PC-3 (cell line): ENCODE data around the gene STARD9. TPM values are rescaled to one million over a fixed set of nuclear protein-coding genes. Genes with fewer than 3 reads are reported as not detected.

Source experiments
- ATAC-seq: fragments of 200-7000 bp; cut with Tn5 transposase; 2 replicates; pipeline ENCODE4 v1.9.1; 2020; ENCODE audit warnings: mild to moderate bottlenecking, moderate library complexity
- BruUV-seq: library from RNA; stranded (reverse); fragments of 400-500 nt; replicated peaks from 2 replicates; lab custom pipeline; 2021; lab: Mats Ljungman, UMichigan
- CTCF ChIA-PET: fragments of 300-600 bp; sonication (Branson Sonifier 250); formaldehyde crosslinking; loops from one replicate; lab custom pipeline; 2022; ENCODE audit warnings: antibody characterized with exemption; lab: Charles Lee
- POLR2A ChIA-PET: fragments of 300-600 bp; sonication (Branson Sonifier 250); formaldehyde crosslinking; loops from one replicate; lab custom pipeline; 2022; ENCODE audit warnings: antibody characterized with exemption; ENCODE audit not compliant: unreplicated experiment; lab: Charles Lee
- DNase-seq: peaks from one replicate; pipeline ENCODE4 v3.0.0-alpha.2; 2015
- H2AFZ ChIP-seq: fragments of 300-600 bp; sonication (generic); 2 replicates; pipeline ENCODE4 v1.6.0; 2016; ENCODE audit warnings: antibody characterized with exemption, low read length
- H3F3A ChIP-seq: fragments of 300-600 bp; sonication (generic); one replicate; pipeline ENCODE4 v1.6.0; 2017; ENCODE audit warnings: antibody characterized with exemption, low read length, control low read depth, mild to moderate bottlenecking; ENCODE audit not compliant: unreplicated experiment
- H3K27ac ChIP-seq: fragments of 300-600 bp; sonication (generic); 2 replicates; pipeline ENCODE4 v1.5.1; 2016; ENCODE audit warnings: mild to moderate bottlenecking, low read length
- H3K27me3 ChIP-seq: fragments of 300-600 bp; sonication (generic); 2 replicates; pipeline ENCODE4 v1.6.1; 2016; ENCODE audit warnings: low read length, mixed read lengths
- H3K36me3 ChIP-seq: fragments of 300-600 bp; sonication (generic); 2 replicates; pipeline ENCODE4 v1.6.1; 2016; ENCODE audit warnings: low read depth, mixed run types, low read length, mixed read lengths
- H3K4me1 ChIP-seq: fragments of 300-600 bp; sonication (generic); 2 replicates; pipeline ENCODE4 v1.5.1; 2016; ENCODE audit warnings: low read length; ENCODE audit not compliant: insufficient read depth
- H3K4me2 ChIP-seq: fragments of 300-600 bp; sonication (generic); 2 replicates; pipeline ENCODE4 v1.6.0; 2016; ENCODE audit warnings: low read length
- H3K4me3 ChIP-seq: fragments of 300-600 bp; sonication (generic); 2 replicates; pipeline ENCODE4 v1.5.1; 2016; ENCODE audit warnings: mild to moderate bottlenecking, low read length, mixed read lengths
- H3K79me2 ChIP-seq: fragments of 300-600 bp; sonication (generic); 2 replicates; pipeline ENCODE4 v1.6.1; 2017; ENCODE audit warnings: low read length, mixed read lengths
- H3K9ac ChIP-seq: fragments of 300-600 bp; sonication (generic); 2 replicates; pipeline ENCODE4 v1.6.0; 2016; ENCODE audit warnings: mild to moderate bottlenecking, low read length
- H3K9me2 ChIP-seq: fragments of 300-600 bp; sonication (generic); replicated peaks from 2 replicates; pipeline ENCODE4 v1.6.1; 2016; ENCODE audit warnings: mixed run types, low read length, mixed read lengths
- H3K9me3 ChIP-seq: fragments of 300-600 bp; sonication (generic); 2 replicates; pipeline ENCODE4 v1.6.1; 2016; ENCODE audit warnings: low read length, mixed read lengths
- H4K20me1 ChIP-seq: fragments of 300-600 bp; sonication (generic); 2 replicates; pipeline ENCODE4 v1.6.1; 2016; ENCODE audit warnings: low read length, mixed read lengths
- EZH2 ChIP-seq: fragments of 300-600 bp; sonication (generic); IDR thresholded peaks from one replicate; pipeline ENCODE4 v1.6.1; 2017; ENCODE audit warnings: antibody characterized with exemption, mild to moderate bottlenecking, low read length; ENCODE audit not compliant: unreplicated experiment
- EZH2phosphoT487 ChIP-seq: fragments of 300-600 bp; sonication (generic); IDR thresholded peaks from 2 replicates; pipeline ENCODE4 v1.6.1; 2018; ENCODE audit warnings: mild to moderate bottlenecking, antibody characterized with exemption, low read length, borderline replicate concordance
- intact Hi-C: fragments of 100-400 bp; cut with micrococcal nuclease; formaldehyde crosslinking; loops from 2 replicates; pipeline ENCODE4 v1.9.0; 2023
- total RNA-seq: library from RNA; depleted of rRNA; stranded (reverse); fragments of >200 nt; gene quantifications from 2 replicates; pipeline ENCODE4 v1.2.3, GENCODE V29; 2014
- TF ChIP-seq, protein P1 (sequence below): fragments of 300-600 bp; sonication (generic); conservative IDR thresholded peaks from 2 replicates; pipeline ENCODE4 v1.5.1; 2017; ENCODE audit warnings: antibody characterized with exemption, low read depth, mild to moderate bottlenecking, low read length

Gene STARD9
- total RNA-seq, 1 experiment from 2014 or later: 5.0 TPM

DNA sequence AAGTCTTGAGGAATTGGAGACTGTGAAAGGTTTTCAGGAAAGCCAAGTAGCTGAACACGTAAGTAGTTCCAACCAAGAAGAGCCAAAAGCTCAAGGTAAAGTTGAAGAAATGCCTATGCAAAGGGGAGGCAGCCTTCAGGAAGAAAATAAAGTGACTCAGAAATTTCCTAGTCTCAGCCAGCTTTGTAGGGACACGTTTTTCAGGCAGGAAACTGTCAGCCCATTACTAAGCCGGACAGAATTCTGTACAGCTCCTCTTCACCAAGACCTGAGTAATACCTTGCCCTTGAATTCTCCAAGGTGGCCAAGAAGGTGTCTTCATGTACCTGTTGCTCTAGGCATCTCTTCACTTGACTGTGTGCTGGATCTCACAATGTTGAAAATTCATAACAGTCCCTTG, 112.9 kb downstream of the STARD9 start:
- Histone ChIP-seq H3F3A (no peaks in the 10 kb centered on the region), H3K36me3 (no peaks in the 10 kb centered on the region), H3K9ac (no peak overlapping the region), H2AFZ (no peak overlapping the region), H3K4me2 (no peak overlapping the region), H3K27me3 (no peaks in the 10 kb centered on the region), H3K4me1 (no peaks in the 10 kb centered on the region), H3K9me2 (no peaks in the 10 kb centered on the region), H3K4me3 (no peak overlapping the region), H3K79me2 (no peaks in the 10 kb centered on the region), H3K9me3 (no peaks in the 10 kb centered on the region), H3K27ac (no peak overlapping the region), H4K20me1 (no peaks in the 10 kb centered on the region)
- DNase-seq (no peak), ATAC-seq (peak; percentile 20; the same call in 1 of the 2 replicates)
- intact Hi-C loops: no loop called here
- ChIA-PET POLR2A (no interaction called here), CTCF (no interaction called here)
- BruUV-seq: no TSS peak
- no peak for TF ChIP-seq EZH2
- TF ChIP-seq, protein P1, sequence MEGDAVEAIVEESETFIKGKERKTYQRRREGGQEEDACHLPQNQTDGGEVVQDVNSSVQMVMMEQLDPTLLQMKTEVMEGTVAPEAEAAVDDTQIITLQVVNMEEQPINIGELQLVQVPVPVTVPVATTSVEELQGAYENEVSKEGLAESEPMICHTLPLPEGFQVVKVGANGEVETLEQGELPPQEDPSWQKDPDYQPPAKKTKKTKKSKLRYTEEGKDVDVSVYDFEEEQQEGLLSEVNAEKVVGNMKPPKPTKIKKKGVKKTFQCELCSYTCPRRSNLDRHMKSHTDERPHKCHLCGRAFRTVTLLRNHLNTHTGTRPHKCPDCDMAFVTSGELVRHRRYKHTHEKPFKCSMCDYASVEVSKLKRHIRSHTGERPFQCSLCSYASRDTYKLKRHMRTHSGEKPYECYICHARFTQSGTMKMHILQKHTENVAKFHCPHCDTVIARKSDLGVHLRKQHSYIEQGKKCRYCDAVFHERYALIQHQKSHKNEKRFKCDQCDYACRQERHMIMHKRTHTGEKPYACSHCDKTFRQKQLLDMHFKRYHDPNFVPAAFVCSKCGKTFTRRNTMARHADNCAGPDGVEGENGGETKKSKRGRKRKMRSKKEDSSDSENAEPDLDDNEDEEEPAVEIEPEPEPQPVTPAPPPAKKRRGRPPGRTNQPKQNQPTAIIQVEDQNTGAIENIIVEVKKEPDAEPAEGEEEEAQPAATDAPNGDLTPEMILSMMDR: no peak
- no peak for TF ChIP-seq EZH2phosphoT487

DNA sequence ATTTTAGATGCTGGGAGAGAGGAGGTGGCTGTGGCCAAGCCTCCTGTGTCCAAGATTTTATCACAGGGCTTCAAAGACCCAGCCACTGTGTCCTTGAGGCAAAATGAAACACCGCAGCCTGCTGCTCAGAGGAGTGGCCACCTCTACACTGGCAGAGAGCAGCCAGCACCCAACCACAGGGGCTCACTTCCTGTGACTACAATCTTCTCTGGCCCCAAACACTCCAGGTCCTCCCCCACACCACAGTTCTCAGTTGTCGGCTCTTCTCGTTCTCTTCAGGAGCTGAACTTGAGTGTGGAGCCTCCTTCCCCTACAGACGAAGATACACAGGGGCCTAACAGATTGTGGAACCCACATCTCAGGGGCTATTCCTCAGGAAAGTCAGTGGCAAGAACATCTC, 115.9 kb downstream of the STARD9 start:
- no peak overlapping the region for H3K27ac ChIP-seq
- intact Hi-C loops: no loop called here
- POLR2A ChIA-PET: no interaction called here
- CTCF ChIA-PET: no interaction called here
- no peaks in the 10 kb centered on the region for H3K9me2 ChIP-seq
- ATAC-seq (no peak), DNase-seq (no peak)
- H4K20me1 ChIP-seq: no peaks in the 10 kb centered on the region
- no peak overlapping the region for H3K4me2 ChIP-seq
- BruUV-seq: no TSS peak
- no peaks in the 10 kb centered on the region for H3K36me3 ChIP-seq
- H2AFZ ChIP-seq: no peak overlapping the region
- H3K79me2 ChIP-seq: no peaks in the 10 kb centered on the region
- no peaks in the 10 kb centered on the region for H3K4me1 ChIP-seq
- H3K9ac ChIP-seq: no peak overlapping the region
- H3K9me3 ChIP-seq: no peaks in the 10 kb centered on the region
- no peak for TF ChIP-seq EZH2
- no peak overlapping the region for H3K4me3 ChIP-seq
- no peaks in the 10 kb centered on the region for H3F3A ChIP-seq
- no peaks in the 10 kb centered on the region for H3K27me3 ChIP-seq

DNA sequence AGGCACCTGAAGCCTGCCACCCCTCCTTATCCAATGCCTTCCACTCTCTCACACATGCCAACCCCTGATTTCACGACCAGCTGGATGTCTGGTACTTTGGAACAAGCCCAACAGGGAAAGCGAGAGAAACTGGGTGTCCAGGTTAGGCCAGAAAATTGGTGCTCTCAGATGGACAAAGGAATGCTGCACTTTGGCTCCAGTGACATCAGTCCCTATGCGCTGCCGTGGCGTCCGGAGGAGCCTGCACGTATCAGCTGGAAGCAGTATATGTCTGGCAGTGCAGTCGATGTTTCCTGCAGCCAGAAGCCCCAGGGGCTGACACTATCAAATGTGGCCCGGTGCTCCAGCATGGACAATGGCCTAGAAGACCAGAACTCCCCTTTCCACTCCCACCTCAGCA, 116.4 kb downstream of the STARD9 start:
- intact Hi-C loops: no loop called here
- no peak overlapping the region for H2AFZ ChIP-seq
- no peaks in the 10 kb centered on the region for H3K9me2 ChIP-seq
- BruUV-seq: no TSS peak
- H3K27me3 ChIP-seq: no peaks in the 10 kb centered on the region
- no peaks in the 10 kb centered on the region for H3K79me2 ChIP-seq
- H3K4me3 ChIP-seq: no peak overlapping the region
- no peak for DNase-seq
- H3K9ac ChIP-seq: no peak overlapping the region
- TF ChIP-seq EZH2 (no peak), EZH2phosphoT487 (no peak)
- TF ChIP-seq, protein P1: no peak
- POLR2A ChIA-PET: no interaction called here
- ATAC-seq: no peak
- no peak overlapping the region for H3K4me2 ChIP-seq
- no peaks in the 10 kb centered on the region for H3K4me1 ChIP-seq
- CTCF ChIA-PET: no interaction called here
- no peak overlapping the region for H3K27ac ChIP-seq
- no peaks in the 10 kb centered on the region for H4K20me1 ChIP-seq
- H3K36me3 ChIP-seq: no peaks in the 10 kb centered on the region
- no peaks in the 10 kb centered on the region for H3K9me3 ChIP-seq
- H3F3A ChIP-seq: no peaks in the 10 kb centered on the region
